ENCODE data around the gene MROH2B.

GRCh38 chr5:41065691-41066335 lies 5.3 kb downstream of the MROH2B start:
- TF ChIP-seq GATA2 (IDR thresholded peaks at IDR 0.05; ENCODE audit: low read depth, low read length) (no peak), GATA3 (IDR thresholded peaks at IDR 0.05; ENCODE audit: low read depth, low read length) (no peak)
